Endothelial cell of umbilical vein (primary cell): ENCODE results near the gene COLGALT1. TPM values are rescaled to one million over a fixed set of nuclear protein-coding genes. Genes with fewer than 3 reads are reported as not detected.

Experiments
- BruUV-seq: library from RNA; stranded (reverse); fragments of 400-500 nt; replicated peaks from 2 replicates; lab custom pipeline; 2021; lab: Mats Ljungman, UMichigan
- CTCF ChIA-PET: fragments of 300-600, 350-600 bp; sonication (Branson Sonifier 250); formaldehyde crosslinking; loops from one replicate; lab custom pipeline; 2021; ENCODE audit warnings: antibody characterized with exemption, inconsistent platforms; lab: Charles Lee
- POLR2A ChIA-PET: fragments of 300-600, 350-600 bp; sonication (Branson Sonifier 250); formaldehyde crosslinking; loops from one replicate; lab custom pipeline; 2021; ENCODE audit warnings: antibody characterized with exemption, inconsistent platforms; lab: Charles Lee
- DNase-seq: peaks from one replicate; pipeline ENCODE4 v3.0.0-alpha.2; 2011; ENCODE audit warnings: low read depth, low spot score
- FAIRE-seq: peaks from 2 replicates; lab custom pipeline; 2011; peaks lifted over from hg19 to GRCh38; lab: Jason Lieb, UNC
- H2AFZ ChIP-seq: 2 replicates; pipeline ENCODE4 v1.6.0; 2012; ENCODE audit warnings: low read depth, low read length, control low read depth, inconsistent platforms
- H3K27ac ChIP-seq: 2 replicates; pipeline ENCODE4 v1.5.1; 2011; ENCODE audit warnings: low read depth, mild to moderate bottlenecking, control low read depth, low read length, moderate library complexity; ENCODE audit not compliant: insufficient read depth
- H3K27me3 ChIP-seq, 2 experiments: 2 replicates each; pipeline versions ENCODE4 v1.6.0 to v1.6.1; 2011; ENCODE audit warnings: low read length in 2 of 2, mixed read lengths in 1 of 2; ENCODE audit not compliant: control insufficient read depth in 2 of 2, insufficient read depth in 2 of 2
- H3K36me3 ChIP-seq, 2 experiments: 2 replicates in 1 of 2; 3 replicates in 1 of 2; pipeline ENCODE4 v1.5.1; 2011; ENCODE audit warnings: low read length in 2 of 2, mild to moderate bottlenecking in 1 of 2, moderate library complexity in 1 of 2; ENCODE audit not compliant: control insufficient read depth in 2 of 2, insufficient read depth in 2 of 2; ENCODE audit errors: extremely low read depth in 1 of 2
- H3K4me1 ChIP-seq: 3 replicates; pipeline ENCODE4 v1.5.1; 2011; ENCODE audit warnings: mild to moderate bottlenecking, low read length; ENCODE audit not compliant: control insufficient read depth, insufficient read depth; ENCODE audit errors: extremely low read depth
- H3K4me2 ChIP-seq: 2 replicates; pipeline ENCODE4 v1.6.1; 2011; ENCODE audit warnings: low read length, control low read depth, mixed read lengths; ENCODE audit not compliant: insufficient read depth
- H3K4me3 ChIP-seq, 3 experiments: fragments of 200-600 bp in 1 of 3; sonication (generic), shearing (Covaris generic) in 1 of 3; replicated peaks in 1 of 3; 2 replicates each; pipeline ENCODE4 v1.5.1; 2011 to 2016; ENCODE audit warnings: control low read depth in 3 of 3, low read length in 3 of 3, mild to moderate bottlenecking in 2 of 3, inconsistent platforms in 1 of 3, low read depth in 1 of 3, moderate library complexity in 1 of 3; ENCODE audit not compliant: insufficient read depth in 1 of 3
- H3K79me2 ChIP-seq: 2 replicates; pipeline ENCODE4 v1.6.0; 2012; ENCODE audit warnings: low read length, inconsistent platforms; ENCODE audit not compliant: control insufficient read depth, insufficient read depth
- H3K9ac ChIP-seq: replicated peaks from 2 replicates; pipeline ENCODE3; 2011; ENCODE audit warnings: low read length, control low read depth; ENCODE audit not compliant: insufficient read depth; ENCODE audit errors: extremely low read depth
- H3K9me1 ChIP-seq: replicated peaks from 3 replicates; pipeline ENCODE4 v1.6.0; 2011; ENCODE audit warnings: mild to moderate bottlenecking, low read length; ENCODE audit not compliant: control insufficient read depth, insufficient read depth; ENCODE audit errors: extremely low read depth
- H3K9me3 ChIP-seq: replicated peaks from 2 replicates; pipeline ENCODE4 v1.5.1; 2012; ENCODE audit warnings: low read length, inconsistent platforms; ENCODE audit not compliant: control insufficient read depth, insufficient read depth
- H4K20me1 ChIP-seq: replicated peaks from 2 replicates; pipeline ENCODE3; 2011; ENCODE audit warnings: mild to moderate bottlenecking, low read length; ENCODE audit not compliant: control insufficient read depth, insufficient read depth; ENCODE audit errors: extremely low read depth
- EZH2 ChIP-seq: IDR thresholded peaks from 2 replicates; pipeline ENCODE4 v1.6.1; 2012; ENCODE audit warnings: borderline replicate concordance, low read depth, mild to moderate bottlenecking, moderate library complexity, low read length, inconsistent platforms; ENCODE audit not compliant: severe bottlenecking
- FOS ChIP-seq: IDR thresholded peaks from 2 replicates; pipeline ENCODE4 v1.6.1; 2011; ENCODE audit warnings: mild to moderate bottlenecking, low read length, moderate library complexity, borderline replicate concordance; ENCODE audit not compliant: insufficient read depth
- GATA2 ChIP-seq: IDR thresholded peaks from 2 replicates; pipeline ENCODE4 v1.7.0; 2011; ENCODE audit warnings: low read depth, mild to moderate bottlenecking, moderate library complexity, mixed read lengths, low read length; ENCODE audit not compliant: insufficient read length, insufficient read depth
- JUN ChIP-seq: IDR thresholded peaks from 2 replicates; pipeline ENCODE4 v1.6.1; 2011; ENCODE audit warnings: borderline replicate concordance, low read depth; ENCODE audit not compliant: insufficient read length, insufficient read depth
- MYC ChIP-seq: IDR thresholded peaks from one replicate; pipeline ENCODE4 v1.6.1; 2011; ENCODE audit warnings: mild to moderate bottlenecking, low read depth, low read length
- POLR2A ChIP-seq: IDR thresholded peaks from 2 replicates; pipeline ENCODE4 v1.6.1; 2012; ENCODE audit warnings: low read depth, mild to moderate bottlenecking, control low read depth, low read length
- POLR2AphosphoS5 ChIP-seq: IDR thresholded peaks from 2 replicates; pipeline ENCODE4 v1.6.1; 2012; ENCODE audit warnings: low read depth, mild to moderate bottlenecking, control low read depth, low read length, moderate library complexity; ENCODE audit not compliant: insufficient read depth
- dilution Hi-C: fragments of 300-500 bp; cut with MboI; formaldehyde crosslinking; loops from one replicate; pipeline ENCODE4 v1.15.0; 2019; ENCODE audit warnings: low sequenced_read_pairs; ENCODE audit not compliant: extremely low pct_ligation_motif_present
- intact Hi-C: fragments of 100-400 bp; cut with micrococcal nuclease; formaldehyde crosslinking; loops from one replicate; pipeline ENCODE4 v1.10.0; 2022
- polyA plus RNA-seq, 4 experiments: library from polyadenylated mRNA; depleted of rRNA in 3 of 4; stranded (reverse) in 3 of 4; unstranded in 1 of 4; fragments of >200 nt; gene quantifications; 2 replicates each; pipeline versions ENCODE4 v1.2.1 to v1.2.3, GENCODE V29; 2011 to 2012; ENCODE audit warnings: missing spikeins in 1 of 4
- total RNA-seq: library from RNA; stranded (reverse); gene quantifications from 2 replicates; pipeline ENCODE4 v1.2.3, GENCODE V29; 2021
- TF ChIP-seq, protein P1 (sequence below), 2 donors: IDR thresholded peaks; 1 replicate in 1 of 2; 2 replicates in 1 of 2; pipeline ENCODE4 v1.5.1; 2011; ENCODE audit warnings: low read length in 2 of 2, mild to moderate bottlenecking in 2 of 2, moderate library complexity in 2 of 2, control low read depth in 1 of 2, inconsistent platforms in 1 of 2, low read depth in 1 of 2; ENCODE audit not compliant: insufficient read depth in 1 of 2; ENCODE audit errors: extremely low read depth in 1 of 2
- TF ChIP-seq, protein P2 (sequence below): IDR thresholded peaks from 2 replicates; pipeline ENCODE4 v1.6.1; 2011; ENCODE audit not compliant: insufficient read depth, insufficient read length

COLGALT1 gene
- total and polyA plus RNA-seq, 2 donors (not counting 3 experiments of a cell fraction or from before 2014, with no cell fraction given) = 263 to 355 TPM

DNA sequence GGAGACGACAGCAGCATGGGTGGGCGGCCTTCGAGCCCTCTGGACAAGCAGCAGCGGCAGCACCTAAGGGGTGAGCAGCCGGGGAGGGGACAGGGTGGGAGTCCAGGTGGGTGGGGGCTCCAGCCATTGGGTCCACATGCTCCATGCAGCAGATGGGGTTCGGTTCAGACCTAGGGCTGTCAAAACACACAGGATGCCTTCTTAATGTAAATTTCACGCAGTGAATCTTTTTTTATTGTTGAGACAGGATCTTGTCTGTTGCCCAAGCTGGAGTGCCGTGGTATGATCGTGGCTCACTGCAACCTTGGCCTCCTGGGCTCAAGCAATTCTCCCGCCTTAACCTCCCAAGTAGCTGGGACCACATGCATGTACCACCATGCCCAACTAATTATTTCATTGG, 28.1 kb upstream of the COLGALT1 start:
- H3K79me2 ChIP-seq = no peaks in the 10 kb centered on the region
- ChIA-PET POLR2A (no interaction called here), CTCF (interaction anchor here (1.3 to 1.5 kb wide), 2 partner anchors 10 to 31 kb away, joined by 3 read pairs; no protein-coding TSS in a partner anchor)
- FAIRE-seq (no peak), DNase-seq (no peak)
- H3K9me3 ChIP-seq = no peaks in the 10 kb centered on the region
- intact Hi-C loops = no loop called here
- H3K4me1 ChIP-seq = peaks cover 8% of the 10 kb centered on the region
- H3K36me3 ChIP-seq = no peaks in the 10 kb centered on the region
- dilution Hi-C loops = no loop called here
- H3K4me2 ChIP-seq = no peak overlapping the region
- H3K9me1 ChIP-seq = no peaks in the 10 kb centered on the region
- H3K4me3 ChIP-seq = no peak overlapping the region
- TF ChIP-seq POLR2AphosphoS5 (no peak), POLR2A (no peak), MYC (no peak), FOS (no peak), GATA2 (no peak), EZH2 (no peak), JUN (no peak)
- TF ChIP-seq, protein P1, sequence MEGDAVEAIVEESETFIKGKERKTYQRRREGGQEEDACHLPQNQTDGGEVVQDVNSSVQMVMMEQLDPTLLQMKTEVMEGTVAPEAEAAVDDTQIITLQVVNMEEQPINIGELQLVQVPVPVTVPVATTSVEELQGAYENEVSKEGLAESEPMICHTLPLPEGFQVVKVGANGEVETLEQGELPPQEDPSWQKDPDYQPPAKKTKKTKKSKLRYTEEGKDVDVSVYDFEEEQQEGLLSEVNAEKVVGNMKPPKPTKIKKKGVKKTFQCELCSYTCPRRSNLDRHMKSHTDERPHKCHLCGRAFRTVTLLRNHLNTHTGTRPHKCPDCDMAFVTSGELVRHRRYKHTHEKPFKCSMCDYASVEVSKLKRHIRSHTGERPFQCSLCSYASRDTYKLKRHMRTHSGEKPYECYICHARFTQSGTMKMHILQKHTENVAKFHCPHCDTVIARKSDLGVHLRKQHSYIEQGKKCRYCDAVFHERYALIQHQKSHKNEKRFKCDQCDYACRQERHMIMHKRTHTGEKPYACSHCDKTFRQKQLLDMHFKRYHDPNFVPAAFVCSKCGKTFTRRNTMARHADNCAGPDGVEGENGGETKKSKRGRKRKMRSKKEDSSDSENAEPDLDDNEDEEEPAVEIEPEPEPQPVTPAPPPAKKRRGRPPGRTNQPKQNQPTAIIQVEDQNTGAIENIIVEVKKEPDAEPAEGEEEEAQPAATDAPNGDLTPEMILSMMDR (IDR thresholded peaks at IDR 0.05; ENCODE audit: extremely low read depth in 1 of 2, insufficient read depth in 1 of 2, low read depth in 1 of 2, low read length in 2 of 2) = no peak
- TF ChIP-seq, protein P2, sequence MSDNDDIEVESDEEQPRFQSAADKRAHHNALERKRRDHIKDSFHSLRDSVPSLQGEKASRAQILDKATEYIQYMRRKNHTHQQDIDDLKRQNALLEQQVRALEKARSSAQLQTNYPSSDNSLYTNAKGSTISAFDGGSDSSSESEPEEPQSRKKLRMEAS = no peak
- no peak overlapping the region for H2AFZ ChIP-seq
- H3K27ac ChIP-seq = no peak overlapping the region
- H4K20me1 ChIP-seq = no peaks in the 10 kb centered on the region
- peaks cover 2% of the 10 kb centered on the region in 2 experiments for H3K27me3 ChIP-seq
- BruUV-seq = no TSS peak
- H3K9ac ChIP-seq = no peak overlapping the region
